GM21360 (cell line): ENCODE data around the gene ARFRP1.

ENCODE experiments used
- ATAC-seq: cut with Tn5 transposase; IDR thresholded peaks from one replicate; pipeline ENCODE4 v1.9.1; 2021; ENCODE audit warnings: mild to moderate bottlenecking, moderate library complexity; ENCODE audit not compliant: unreplicated experiment

ARFRP1 gene

DNA sequence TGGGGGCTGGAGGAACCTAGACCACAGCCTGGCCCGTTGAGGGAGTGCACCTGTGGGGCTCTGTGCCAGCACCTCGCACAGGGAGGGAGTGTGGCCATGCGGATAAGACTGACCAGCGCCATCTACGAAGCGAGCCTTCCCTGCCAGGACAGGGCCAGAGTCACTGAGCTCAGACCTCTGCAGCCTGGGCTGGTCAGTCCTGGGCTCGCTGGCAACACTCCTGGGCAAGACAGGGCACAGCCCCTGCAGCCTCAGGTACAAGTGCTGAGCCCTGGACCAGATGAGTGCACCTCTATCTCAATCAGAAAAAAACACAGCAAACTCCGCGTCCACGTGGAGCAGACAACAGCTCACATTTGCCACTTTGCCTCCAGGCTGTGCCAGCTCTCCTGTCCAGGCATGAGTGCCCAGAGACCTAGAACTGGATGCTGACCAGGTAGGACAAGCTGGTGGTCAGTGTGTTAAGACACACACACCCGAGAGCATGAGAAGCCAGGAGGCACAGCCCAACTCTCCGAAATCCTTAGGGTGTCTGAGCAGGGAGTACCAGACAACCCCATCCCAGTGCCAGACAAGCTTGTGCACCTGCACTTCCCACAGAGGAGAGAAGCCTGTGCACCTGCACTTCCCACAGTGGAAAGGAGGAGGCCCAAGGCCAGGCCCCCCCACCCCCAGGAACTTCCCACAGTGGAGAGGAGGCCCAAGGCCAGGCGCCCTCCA, 4.9 kb downstream of the ARFRP1 start:
- no peak for ATAC-seq

GRCh38 chr20:63702036-63702665, 5.6 kb downstream of the ARFRP1 start:
- ATAC-seq = no peak

- no peak for ATAC-seq
Measured at GRCh38 chr20:63701329-63702035, 6.3 kb downstream of the ARFRP1 start.

GRCh38 chr20:63701051-63701328, 6.8 kb downstream of the ARFRP1 start:
- no peak for ATAC-seq

GRCh38 chr20:63700199-63701050, 7.4 kb downstream of the ARFRP1 start:
- ATAC-seq = no peak

DNA sequence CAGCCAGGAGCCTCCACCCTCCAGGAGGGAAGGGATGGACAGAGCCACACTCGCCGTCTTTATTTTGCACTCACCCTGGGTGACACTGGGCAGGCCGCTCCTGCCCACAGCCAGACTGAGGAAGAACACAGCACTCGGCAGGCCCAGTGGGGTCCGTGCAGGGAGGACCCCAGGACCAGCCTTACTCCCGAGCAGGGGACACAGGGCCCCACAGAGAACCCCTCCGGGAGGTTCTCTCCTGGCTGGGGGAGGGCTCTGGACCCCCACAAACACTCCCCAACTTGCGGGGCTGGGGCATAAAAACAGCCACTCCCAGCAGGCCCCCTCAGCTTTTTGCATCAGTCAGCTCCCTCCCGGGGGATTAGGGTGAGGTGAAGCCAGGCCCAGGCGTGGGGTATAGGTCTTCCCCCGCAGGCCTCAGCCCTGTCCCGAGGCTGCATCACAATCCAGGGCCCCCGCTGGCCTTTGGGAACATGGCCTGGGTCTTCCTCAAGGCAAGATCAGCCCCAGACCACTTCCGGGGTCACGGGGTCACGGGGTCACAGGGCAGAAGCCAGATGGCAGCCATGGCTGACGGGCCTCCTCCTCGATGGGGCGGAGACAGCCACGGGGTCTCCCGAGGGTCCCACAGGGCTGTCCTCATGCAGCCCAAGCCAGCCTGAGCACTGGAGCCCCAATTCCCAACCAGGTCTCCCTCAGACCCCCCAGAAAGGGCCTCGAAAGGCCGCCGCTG, 8.1 kb downstream of the ARFRP1 start:
- no peak for ATAC-seq

- no peak for ATAC-seq
Measured at GRCh38 chr20:63698739-63699465, 8.9 kb downstream of the ARFRP1 start.

GRCh38 chr20:63697868-63698545, 9.8 kb downstream of the ARFRP1 start:
- no peak for ATAC-seq

DNA sequence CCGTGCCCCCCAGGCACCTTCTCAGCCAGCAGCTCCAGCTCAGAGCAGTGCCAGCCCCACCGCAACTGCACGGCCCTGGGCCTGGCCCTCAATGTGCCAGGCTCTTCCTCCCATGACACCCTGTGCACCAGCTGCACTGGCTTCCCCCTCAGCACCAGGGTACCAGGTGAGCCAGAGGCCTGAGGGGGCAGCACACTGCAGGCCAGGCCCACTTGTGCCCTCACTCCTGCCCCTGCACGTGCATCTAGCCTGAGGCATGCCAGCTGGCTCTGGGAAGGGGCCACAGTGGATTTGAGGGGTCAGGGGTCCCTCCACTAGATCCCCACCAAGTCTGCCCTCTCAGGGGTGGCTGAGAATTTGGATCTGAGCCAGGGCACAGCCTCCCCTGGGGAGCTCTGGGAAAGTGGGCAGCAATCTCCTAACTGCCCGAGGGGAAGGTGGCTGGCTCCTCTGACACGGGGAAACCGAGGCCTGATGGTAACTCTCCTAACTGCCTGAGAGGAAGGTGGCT, 10.4 kb downstream of the ARFRP1 start:
- ATAC-seq = no peak

DNA sequence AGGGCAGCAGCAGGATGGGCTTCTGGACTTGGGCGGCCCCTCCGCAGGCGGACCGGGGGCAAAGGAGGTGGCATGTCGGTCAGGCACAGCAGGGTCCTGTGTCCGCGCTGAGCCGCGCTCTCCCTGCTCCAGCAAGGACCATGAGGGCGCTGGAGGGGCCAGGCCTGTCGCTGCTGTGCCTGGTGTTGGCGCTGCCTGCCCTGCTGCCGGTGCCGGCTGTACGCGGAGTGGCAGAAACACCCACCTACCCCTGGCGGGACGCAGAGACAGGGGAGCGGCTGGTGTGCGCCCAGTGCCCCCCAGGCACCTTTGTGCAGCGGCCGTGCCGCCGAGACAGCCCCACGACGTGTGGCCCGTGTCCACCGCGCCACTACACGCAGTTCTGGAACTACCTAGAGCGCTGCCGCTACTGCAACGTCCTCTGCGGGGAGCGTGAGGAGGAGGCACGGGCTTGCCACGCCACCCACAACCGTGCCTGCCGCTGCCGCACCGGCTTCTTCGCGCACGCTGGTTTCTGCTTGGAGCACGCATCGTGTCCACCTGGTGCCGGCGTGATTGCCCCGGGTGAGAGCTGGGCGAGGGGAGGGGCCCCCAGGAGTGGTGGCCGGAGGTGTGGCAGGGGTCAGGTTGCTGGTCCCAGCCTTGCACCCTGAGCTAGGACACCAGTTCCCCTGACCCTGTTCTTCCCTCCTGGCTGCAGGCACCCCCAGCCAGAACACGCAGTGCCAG, 11.0 kb downstream of the ARFRP1 start, which contains the start of gene TNFRSF6B:
TNFRSF6B (plus strand) TSS at position 25 of the 729 bp plus-strand sequence; CDS start at position 141, 116 bp downstream.
- no peak for ATAC-seq

DNA sequence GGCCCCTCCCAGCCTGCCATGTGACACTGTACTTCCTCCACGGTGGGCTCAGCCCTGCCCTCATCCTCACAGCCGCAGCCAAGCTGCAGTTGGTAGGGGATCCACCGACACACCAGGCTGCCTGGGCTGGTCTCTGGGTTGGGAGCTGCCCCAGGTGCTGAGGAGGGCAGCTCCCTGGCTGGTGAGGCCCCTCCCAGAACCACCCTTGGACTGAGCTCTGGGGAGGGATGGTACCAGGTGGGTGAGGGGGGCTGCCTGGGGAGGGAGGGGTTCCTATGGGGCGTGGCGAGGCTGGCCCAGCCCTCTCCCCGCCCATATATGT, 11.5 kb downstream of the ARFRP1 start:
- no peak for ATAC-seq

- no peak for ATAC-seq
Measured at GRCh38 chr20:63695424-63696305, 12.1 kb downstream of the ARFRP1 start.

- no peak for ATAC-seq
Measured at GRCh38 chr20:63694584-63695423, 13.0 kb downstream of the ARFRP1 start.

GRCh38 chr20:63693733-63694583, 13.8 kb downstream of the ARFRP1 start:
- no peak for ATAC-seq

GRCh38 chr20:63693083-63693732, 14.6 kb downstream of the ARFRP1 start:
- no peak for ATAC-seq
